Pulmonary artery endothelial cell (primary cell): ENCODE data around the gene PPFIBP2. TPM values are rescaled to one million over a fixed set of nuclear protein-coding genes. Genes with fewer than 3 reads are reported as not detected.

Source experiments
- DNase-seq: peaks from one replicate; pipeline ENCODE4 v3.0.0-alpha.2; 2011; ENCODE audit warnings: low read depth, low spot score
- total RNA-seq: library from RNA; depleted of rRNA; stranded (reverse); fragments of >200 nt; gene quantifications from 2 replicates; pipeline ENCODE4 v1.2.3, GENCODE V29; 2014

PPFIBP2 gene
- total RNA-seq, 1 donor from 2014 or later, result 1.7 TPM

GRCh38 chr11:7575841-7576725, 62.3 kb downstream of the PPFIBP2 start:
- DNase-seq, result no peak

GRCh38 chr11:7576726-7577290, 63.0 kb downstream of the PPFIBP2 start:
- no peak for DNase-seq

GRCh38 chr11:7577291-7578190, 63.7 kb downstream of the PPFIBP2 start:
- DNase-seq, result peak; percentile 32

- DNase-seq, result no peak
These were observed 64.6 kb downstream of the PPFIBP2 start for GRCh38 chr11:7578276-7578955.

GRCh38 chr11:7579361-7579791, 65.6 kb downstream of the PPFIBP2 start:
- no peak for DNase-seq

- DNase-seq, result no peak
These were observed 67.3 kb downstream of the PPFIBP2 start for GRCh38 chr11:7581021-7581590.

- no peak for DNase-seq
These were observed 68.7 kb downstream of the PPFIBP2 start for GRCh38 chr11:7582338-7582985.

- no peak for DNase-seq
These were observed 69.4 kb downstream of the PPFIBP2 start for GRCh38 chr11:7583248-7583647.

- DNase-seq, result no peak
These were observed 71.1 kb downstream of the PPFIBP2 start for GRCh38 chr11:7584910-7585309.

GRCh38 chr11:7585816-7586215, 72.0 kb downstream of the PPFIBP2 start:
- no peak for DNase-seq

- DNase-seq, result no peak
These were observed 72.6 kb downstream of the PPFIBP2 start for GRCh38 chr11:7586376-7586775.

- no peak for DNase-seq
These were observed 73.9 kb downstream of the PPFIBP2 start for GRCh38 chr11:7587712-7588111.

- DNase-seq, result no peak
These were observed 76.1 kb downstream of the PPFIBP2 start for GRCh38 chr11:7589861-7590260.

- no peak for DNase-seq
These were observed 76.7 kb downstream of the PPFIBP2 start for GRCh38 chr11:7590529-7590928.

- DNase-seq, result no peak
These were observed 77.5 kb downstream of the PPFIBP2 start for GRCh38 chr11:7591107-7591894.

GRCh38 chr11:7591987-7592386, 78.2 kb downstream of the PPFIBP2 start:
- DNase-seq, result no peak

GRCh38 chr11:7592711-7593110, 78.9 kb downstream of the PPFIBP2 start:
- no peak for DNase-seq

- DNase-seq, result no peak
These were observed 79.7 kb downstream of the PPFIBP2 start for GRCh38 chr11:7593481-7593880.

- DNase-seq, result no peak
These were observed 81.4 kb downstream of the PPFIBP2 start for GRCh38 chr11:7595016-7595866.
